Measurements from ENCODE around the gene TCAP. TPM values are rescaled to one million over a fixed set of nuclear protein-coding genes. Genes with fewer than 3 reads are reported as not detected.

The TCAP gene
- total RNA-seq, 6 donors from 2014 or later: 0.39 to 4.2 (median 2.5) TPM

DNA sequence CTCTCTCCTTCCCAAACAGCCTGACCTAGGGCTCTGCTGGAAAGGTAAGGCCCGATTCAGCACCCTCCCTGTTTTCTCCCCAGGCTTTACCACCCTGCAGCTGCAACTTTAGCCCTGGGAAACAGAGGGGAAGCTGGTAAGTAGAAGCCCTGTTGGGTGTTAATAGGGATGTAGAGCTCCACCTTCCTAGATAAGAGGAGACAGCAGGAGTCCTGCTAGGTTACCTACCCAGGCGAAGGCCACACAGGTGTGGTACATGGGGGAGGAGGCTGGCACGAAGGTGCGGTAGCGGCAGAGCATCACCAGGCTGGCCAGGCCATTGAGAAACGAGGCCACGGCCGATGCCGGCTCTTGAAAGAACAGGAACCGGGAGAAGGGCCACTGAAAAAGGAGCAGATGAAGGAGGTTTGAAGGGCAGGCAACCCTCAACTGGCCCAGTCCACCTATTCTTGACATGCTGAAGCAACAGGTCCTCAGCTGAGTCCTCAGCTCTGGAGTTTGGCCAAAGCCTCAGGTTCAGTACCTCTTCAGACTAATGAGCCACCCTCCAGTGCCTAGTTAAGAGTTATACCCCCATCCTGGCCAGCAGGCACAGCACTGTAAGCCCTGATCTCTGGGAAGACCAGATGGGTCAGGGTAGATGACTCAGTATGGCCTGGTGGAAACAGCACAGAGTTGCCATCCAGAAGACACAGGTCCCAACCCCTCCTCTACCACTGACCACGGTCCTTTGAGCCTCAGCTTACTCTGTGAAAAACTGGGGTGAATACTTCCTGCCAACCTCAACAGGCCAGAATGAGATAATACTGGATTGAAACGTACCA is 19.4 kb downstream of the TCAP start:
- ATAC-seq (ENCODE audit: low FRiP score in 2 of 2): no peak
- WGBS, 2 donors: 79 to 93% methylated on average over 11 to 12 of the region's 12 CpGs
- peak in 1 of 2 donors; percentile 67 for DNase-seq
- Histone ChIP-seq H3K27ac (no peak overlapping the region), H3K9me3 (no peaks in the 10 kb centered on the region), H3K36me3 (peaks cover 0 to 29% (median 4%) of the 10 kb centered on the region in 4 donors), H3K4me3 (no peak overlapping the region), H3K4me1 (peaks cover 12 to 23% (median 19%) of the 10 kb centered on the region in 4 donors), H3K27me3 (no peaks in the 10 kb centered on the region)
- TF ChIP-seq POLR2AphosphoS5 (IDR thresholded peaks at IDR 0.05): no peak
- TF ChIP-seq, protein P1, sequence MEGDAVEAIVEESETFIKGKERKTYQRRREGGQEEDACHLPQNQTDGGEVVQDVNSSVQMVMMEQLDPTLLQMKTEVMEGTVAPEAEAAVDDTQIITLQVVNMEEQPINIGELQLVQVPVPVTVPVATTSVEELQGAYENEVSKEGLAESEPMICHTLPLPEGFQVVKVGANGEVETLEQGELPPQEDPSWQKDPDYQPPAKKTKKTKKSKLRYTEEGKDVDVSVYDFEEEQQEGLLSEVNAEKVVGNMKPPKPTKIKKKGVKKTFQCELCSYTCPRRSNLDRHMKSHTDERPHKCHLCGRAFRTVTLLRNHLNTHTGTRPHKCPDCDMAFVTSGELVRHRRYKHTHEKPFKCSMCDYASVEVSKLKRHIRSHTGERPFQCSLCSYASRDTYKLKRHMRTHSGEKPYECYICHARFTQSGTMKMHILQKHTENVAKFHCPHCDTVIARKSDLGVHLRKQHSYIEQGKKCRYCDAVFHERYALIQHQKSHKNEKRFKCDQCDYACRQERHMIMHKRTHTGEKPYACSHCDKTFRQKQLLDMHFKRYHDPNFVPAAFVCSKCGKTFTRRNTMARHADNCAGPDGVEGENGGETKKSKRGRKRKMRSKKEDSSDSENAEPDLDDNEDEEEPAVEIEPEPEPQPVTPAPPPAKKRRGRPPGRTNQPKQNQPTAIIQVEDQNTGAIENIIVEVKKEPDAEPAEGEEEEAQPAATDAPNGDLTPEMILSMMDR (IDR thresholded peaks at IDR 0.05): no peak
- TF ChIP-seq POLR2A (IDR thresholded peaks at IDR 0.05): no peak
- no peak for TF ChIP-seq EP300 (IDR thresholded peaks at IDR 0.05)

DNA sequence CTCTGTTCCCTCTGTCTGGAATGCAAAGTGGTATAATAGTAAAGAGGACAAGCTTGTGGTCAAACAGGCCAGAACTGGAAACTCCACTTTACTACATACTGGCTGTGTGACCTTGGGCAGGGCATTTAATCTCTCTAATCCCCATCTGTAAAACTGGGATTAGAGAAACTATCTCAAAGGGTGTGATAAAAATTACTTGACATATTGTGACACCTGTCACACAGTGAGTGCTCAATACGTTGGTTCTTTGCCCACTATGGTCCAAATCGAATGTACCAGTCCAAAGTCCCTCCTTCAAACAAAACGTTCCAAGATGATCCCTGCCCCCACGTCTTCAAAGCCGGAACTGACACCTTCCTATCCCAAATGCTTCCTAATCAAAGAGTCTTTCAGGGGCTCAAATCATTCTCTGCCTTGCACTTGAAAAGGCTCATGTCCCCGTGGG is 22.0 kb downstream of the TCAP start:
- no peak for ATAC-seq (ENCODE audit: low FRiP score in 2 of 2)
- H3K27ac ChIP-seq: peak overlapping the region; percentile 87 to 95 (median 90)
- WGBS, 2 donors: 62 to 66% methylated on average over 6 of the region's 6 CpGs

DNA sequence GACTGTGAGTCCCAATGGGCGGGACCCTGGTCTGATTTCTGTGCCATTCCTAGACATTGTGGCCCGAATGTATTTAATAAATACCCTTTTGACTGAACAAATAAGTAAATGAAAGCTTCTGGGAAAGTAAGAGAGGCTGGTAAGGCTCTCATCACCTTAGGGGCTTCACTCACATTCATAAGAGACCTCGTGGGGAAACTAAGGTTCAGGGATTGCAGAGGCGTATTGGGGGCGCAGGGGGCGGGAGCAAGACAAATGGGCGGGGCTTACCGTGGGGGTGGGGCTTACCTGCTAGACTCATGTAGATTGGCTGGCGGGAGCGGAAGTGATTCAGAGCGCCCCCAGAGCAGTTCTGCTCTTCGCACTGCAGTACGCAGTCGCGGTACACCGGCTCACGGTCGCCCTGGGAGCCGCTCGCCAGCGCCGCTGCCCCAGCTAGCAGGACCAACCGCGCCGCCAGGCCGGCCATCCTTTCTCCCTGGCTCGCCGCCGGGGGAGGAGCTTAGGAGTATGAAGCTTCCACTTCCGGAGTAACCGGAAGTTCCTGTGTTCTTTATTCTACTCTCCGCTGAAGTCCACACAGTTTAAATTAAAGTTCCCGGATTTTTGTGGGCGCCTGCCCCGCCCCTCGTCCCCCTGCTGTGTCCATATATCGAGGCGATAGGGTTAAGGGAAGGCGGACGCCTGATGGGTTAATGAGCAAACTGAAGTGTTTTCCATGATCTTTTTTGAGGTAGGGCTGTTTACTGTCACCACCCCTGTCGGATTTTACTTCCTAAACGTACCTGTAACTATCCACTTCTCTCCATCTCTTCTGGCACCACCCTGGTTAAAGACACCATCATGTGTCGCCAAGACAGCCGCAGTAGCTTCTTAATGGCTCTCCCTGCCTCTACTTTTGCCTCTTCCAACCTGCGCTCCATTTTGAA is 22.7 kb downstream of the TCAP start, which contains the start of gene PGAP3:
TSS of gene PGAP3 (minus strand) at position 512 of the 929 bp plus-strand sequence. CDS start at position 469, 43 bp downstream.
- Histone ChIP-seq H3K9me3 (no peaks in the 10 kb centered on the region), H3K36me3 (peaks cover 0 to 18% (median 4%) of the 10 kb centered on the region in 4 donors), H3K4me1 (peaks cover 8 to 18% (median 16%) of the 10 kb centered on the region in 4 donors), H3K27me3 (no peaks in the 10 kb centered on the region), H3K4me3 (peak within 1 kb of the TSS; percentile 47 to 86 (median 74)), H3K27ac (peak within 1 kb of the TSS; percentile 87 to 95 (median 90))
- DNase-seq (peak; percentile 89 to 93), ATAC-seq (ENCODE audit: low FRiP score in 2 of 2) (peak; percentile 92 to 96)
- TF ChIP-seq POLR2AphosphoS5 (IDR thresholded peaks at IDR 0.05): peak; percentile 54 to 64
- TF ChIP-seq POLR2A (IDR thresholded peaks at IDR 0.05): peak in 3 of 4 donors; percentile 32 to 66 (median 51)
- TF ChIP-seq, protein P1 (IDR thresholded peaks at IDR 0.05): peak in 1 of 6 experiments; percentile 13
- no peak for TF ChIP-seq EP300 (IDR thresholded peaks at IDR 0.05)
- WGBS, 2 donors: 3 to 4% methylated on average over 33 to 45 of the region's 45 CpGs

More for the DNA sequence above, 22.0 kb downstream of the TCAP start:
- TF ChIP-seq, protein P1 (IDR thresholded peaks at IDR 0.05): no peak
- TF ChIP-seq POLR2AphosphoS5 (IDR thresholded peaks at IDR 0.05): no peak
- no peak for TF ChIP-seq EP300 (IDR thresholded peaks at IDR 0.05)
- no peak for TF ChIP-seq POLR2A (IDR thresholded peaks at IDR 0.05)
- Histone ChIP-seq H3K9me3 (no peaks in the 10 kb centered on the region), H3K4me3 (peak overlapping the region in 3 of 4 donors; percentile 66 to 86 (median 81)), H3K27me3 (no peaks in the 10 kb centered on the region), H3K4me1 (peaks cover 8 to 18% (median 16%) of the 10 kb centered on the region in 4 donors), H3K36me3 (peaks cover 0 to 18% (median 4%) of the 10 kb centered on the region in 4 donors)
- DNase-seq: no peak

DNA sequence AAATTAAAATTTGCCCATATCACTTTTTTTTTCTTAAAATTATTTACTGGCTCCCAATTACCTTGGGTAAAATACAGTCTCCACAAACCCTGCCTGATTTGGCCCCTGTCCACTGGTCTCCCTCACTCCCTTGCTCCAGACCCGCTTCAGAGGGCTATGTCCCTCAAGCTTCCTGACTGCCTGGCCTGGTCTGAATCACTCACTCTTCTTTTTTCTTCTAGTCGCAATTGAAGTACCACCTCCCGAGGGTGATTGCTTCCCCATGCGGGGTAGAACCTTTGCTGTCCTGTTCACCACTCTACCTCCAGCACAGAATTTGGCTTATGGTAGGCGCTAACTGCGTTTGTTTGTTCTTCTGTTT is 23.3 kb downstream of the TCAP start:
- WGBS, 2 donors: 22 to 23% methylated on average over 6 of the region's 6 CpGs
- Histone ChIP-seq H3K4me1 (peaks cover 8 to 18% (median 16%) of the 10 kb centered on the region in 4 donors), H3K36me3 (peaks cover 0 to 13% (median 3%) of the 10 kb centered on the region in 4 donors), H3K9me3 (no peaks in the 10 kb centered on the region), H3K27me3 (no peaks in the 10 kb centered on the region), H3K27ac (peak overlapping the region; percentile 87 to 95 (median 90)), H3K4me3 (peak overlapping the region; percentile 47 to 86 (median 74))
- TF ChIP-seq, protein P1 (IDR thresholded peaks at IDR 0.05): no peak
- no peak for TF ChIP-seq EP300 (IDR thresholded peaks at IDR 0.05)
- ATAC-seq (ENCODE audit: low FRiP score in 2 of 2) (peak in 1 of 2 donors; percentile 10), DNase-seq (no peak)
